Activated CD4-positive, alpha-beta T cell treated with anti-CD3 and anti-CD28 coated beads, Interleukin-2, amount 50 U/mL, for 16 hours (primary cell): ENCODE measurements around the gene SPR.

Experiments used
- DNase-seq: peaks from one replicate; pipeline ENCODE4 v3.0.0-alpha.2; 2020

SPR gene

GRCh38 chr2:72933207-72933606, 46.0 kb downstream of the SPR start:
- no peak for DNase-seq

- DNase-seq = no peak
Measured at GRCh38 chr2:72933646-72934151, 46.5 kb downstream of the SPR start.

- DNase-seq = no peak
Measured at GRCh38 chr2:72934683-72935610, 47.7 kb downstream of the SPR start.

- DNase-seq = no peak
Measured at GRCh38 chr2:72935611-72935957, 48.4 kb downstream of the SPR start.

GRCh38 chr2:72936660-72937355, 49.6 kb downstream of the SPR start:
- DNase-seq = no peak

GRCh38 chr2:72937356-72937669, 50.1 kb downstream of the SPR start:
- no peak for DNase-seq

- DNase-seq = no peak
Measured at GRCh38 chr2:72938455-72938854, 51.2 kb downstream of the SPR start.

- DNase-seq = no peak
Measured at GRCh38 chr2:72940361-72940760, 53.2 kb downstream of the SPR start.

GRCh38 chr2:72940786-72941185, 53.6 kb downstream of the SPR start:
- no peak for DNase-seq
